KBM-7 (cell line): ENCODE data around the gene CHCHD3.

Experiments used
- DNase-seq: peaks from one replicate; pipeline ENCODE4 v3.0.0-alpha.2; 2015
- in situ Hi-C: fragments of 300-500 bp; cut with MboI; formaldehyde crosslinking; loops from 2 replicates; pipeline ENCODE4 v1.14.3; 2020; ENCODE audit warnings: low sequenced_read_pairs, low pct_unique_long_range_greater_than_20kb, mixed read lengths

The CHCHD3 gene

DNA sequence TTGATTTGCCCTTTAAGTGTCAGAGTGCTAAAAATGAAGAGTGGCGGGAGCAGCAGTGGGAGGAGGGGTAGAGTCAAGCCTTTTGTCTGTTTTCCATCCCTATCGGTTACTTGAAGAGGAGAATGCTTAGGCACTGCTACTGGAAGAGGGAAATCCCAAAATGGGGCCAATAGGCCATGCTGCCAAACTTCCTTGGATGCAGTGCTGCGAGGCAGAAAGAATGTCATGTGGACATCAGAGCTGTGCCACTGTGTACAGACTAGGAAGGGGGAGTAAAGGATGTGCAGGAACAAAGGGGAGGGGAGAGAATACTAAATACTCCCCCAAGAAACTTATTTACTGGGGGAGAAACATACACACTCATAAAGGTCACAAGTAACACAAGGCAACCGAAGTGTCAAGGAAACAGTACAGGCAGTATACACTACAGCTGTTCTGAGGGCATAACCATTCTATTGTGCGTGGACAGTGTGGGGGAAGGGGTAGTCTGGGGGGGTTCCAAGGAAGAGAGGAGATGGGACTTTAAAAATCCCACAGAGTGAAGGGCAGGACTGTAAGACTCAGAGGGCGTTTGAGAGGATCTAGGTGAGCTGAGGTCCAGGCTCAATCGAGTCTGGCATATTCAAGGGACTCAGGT is 276.9 kb downstream of the CHCHD3 start:
- in situ Hi-C loops: no loop called here
- no peak for DNase-seq

DNA sequence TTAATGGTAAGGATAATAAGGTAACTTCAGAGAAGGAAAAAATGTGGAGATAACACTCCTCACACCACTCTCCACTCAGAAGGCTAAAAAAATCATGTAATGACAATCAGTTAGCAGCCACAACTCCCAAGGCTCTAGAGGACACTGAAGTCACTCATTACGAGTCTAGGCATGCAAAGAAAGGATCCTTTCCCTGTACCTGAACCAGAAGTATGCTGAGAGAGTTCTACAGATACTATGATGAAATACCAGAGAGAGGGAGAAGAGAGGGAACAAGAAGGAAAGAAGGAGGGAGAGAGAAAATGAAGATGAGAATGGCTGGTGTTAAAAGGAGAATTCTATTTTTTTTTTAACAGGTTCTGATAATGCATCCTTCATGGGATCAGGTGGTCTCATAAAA is 281.4 kb downstream of the CHCHD3 start:
- in situ Hi-C loops: no loop called here
- no peak for DNase-seq

GRCh38 chr7:132799081-132799413 is 282.8 kb downstream of the CHCHD3 start:
- DNase-seq: no peak
- in situ Hi-C loops: no loop called here

- in situ Hi-C loops: no loop called here
- DNase-seq: no peak
Observed at GRCh38 chr7:132797152-132797551, 284.7 kb downstream of the CHCHD3 start.

DNA sequence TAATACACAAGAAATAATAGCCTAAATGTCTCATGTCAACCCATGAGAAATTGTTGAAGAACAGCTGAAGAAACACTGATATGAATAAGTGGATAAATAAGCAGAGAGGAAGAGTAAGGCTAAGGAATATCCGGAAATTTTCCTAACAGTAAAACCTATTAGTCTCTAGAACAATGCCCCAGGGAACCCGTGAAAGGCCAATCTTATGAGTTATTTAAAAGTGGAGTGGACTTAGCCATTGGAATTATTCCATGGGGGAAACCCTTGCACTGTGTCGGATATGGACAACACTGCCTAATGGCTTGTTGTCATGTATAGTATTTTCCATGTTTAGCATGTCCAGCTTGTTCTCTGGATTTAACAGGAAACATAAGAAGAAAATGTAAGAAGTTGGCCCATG is 288.4 kb downstream of the CHCHD3 start:
- in situ Hi-C loops: no loop called here

GRCh38 chr7:132791036-132791435 is 290.9 kb downstream of the CHCHD3 start:
- in situ Hi-C loops: no loop called here

More for the DNA sequence above, 288.4 kb downstream of the CHCHD3 start:
- DNase-seq: no peak

GRCh38 chr7:132790104-132790503 is 291.8 kb downstream of the CHCHD3 start:
- in situ Hi-C loops: no loop called here
- no peak for DNase-seq

More at GRCh38 chr7:132791036-132791435, 290.9 kb downstream of the CHCHD3 start:
- DNase-seq: no peak

DNA sequence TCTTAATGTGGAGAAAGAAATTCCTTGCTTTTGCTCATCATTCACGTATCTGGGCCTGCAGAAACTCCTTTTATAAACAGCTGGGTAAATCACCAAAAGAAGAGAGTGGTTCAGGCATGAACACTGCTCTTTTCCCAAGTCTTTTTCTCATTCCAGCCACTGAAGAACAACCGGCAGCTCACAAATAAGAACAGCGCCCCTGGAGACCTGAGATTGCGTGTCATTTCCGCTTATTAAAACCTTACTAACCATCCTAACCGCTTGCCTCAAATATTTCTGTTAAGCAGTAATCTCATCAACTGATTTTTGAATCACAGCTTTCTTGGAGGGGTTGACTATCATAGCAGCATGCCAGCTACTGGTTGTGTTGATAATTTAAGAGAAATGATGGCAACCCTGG is 292.6 kb downstream of the CHCHD3 start:
- DNase-seq: no peak
- in situ Hi-C loops: no loop called here

- in situ Hi-C loops: no loop called here
- no peak for DNase-seq
Observed at GRCh38 chr7:132785870-132786269, 296.0 kb downstream of the CHCHD3 start.

DNA sequence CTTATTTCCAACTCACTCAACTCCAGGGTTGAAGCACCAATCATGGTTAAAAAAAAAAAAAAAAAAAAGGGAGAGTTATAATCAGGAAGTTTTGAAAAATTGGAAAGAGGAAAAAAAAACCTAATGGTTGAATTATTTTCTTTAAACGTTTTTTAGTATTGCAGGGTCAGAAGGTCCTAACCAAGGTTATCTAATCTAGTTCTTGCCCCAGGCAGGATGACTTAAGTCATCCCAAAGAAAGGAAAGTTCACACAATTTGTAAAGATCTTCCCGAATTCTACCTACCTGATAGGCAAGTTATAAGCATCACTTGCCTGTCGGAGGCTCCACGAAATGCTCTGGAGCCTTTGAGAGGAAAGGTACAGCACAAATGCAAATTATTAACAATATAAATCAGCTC is 297.5 kb downstream of the CHCHD3 start:
- no peak for DNase-seq
- in situ Hi-C loops: no loop called here

DNA sequence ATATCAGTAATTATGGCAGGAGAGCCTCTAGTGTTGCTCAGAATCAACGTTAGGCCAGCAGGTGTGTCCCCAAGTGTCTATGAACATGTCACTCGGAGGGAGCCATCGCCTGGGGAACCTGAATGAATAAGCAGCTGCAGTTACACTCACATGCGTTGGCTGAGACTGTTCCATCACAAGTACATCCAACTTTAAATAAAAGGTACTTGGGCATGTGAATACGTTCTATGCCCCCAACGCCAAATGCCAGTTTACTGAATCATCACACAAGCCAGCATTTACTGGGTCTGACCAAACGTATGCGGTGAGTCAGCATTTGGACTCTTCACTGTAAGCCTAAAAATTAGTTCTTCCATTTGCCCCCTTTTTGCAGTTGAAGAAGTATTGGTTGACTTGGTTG is 298.1 kb downstream of the CHCHD3 start:
- no peak for DNase-seq
- in situ Hi-C loops: no loop called here

DNA sequence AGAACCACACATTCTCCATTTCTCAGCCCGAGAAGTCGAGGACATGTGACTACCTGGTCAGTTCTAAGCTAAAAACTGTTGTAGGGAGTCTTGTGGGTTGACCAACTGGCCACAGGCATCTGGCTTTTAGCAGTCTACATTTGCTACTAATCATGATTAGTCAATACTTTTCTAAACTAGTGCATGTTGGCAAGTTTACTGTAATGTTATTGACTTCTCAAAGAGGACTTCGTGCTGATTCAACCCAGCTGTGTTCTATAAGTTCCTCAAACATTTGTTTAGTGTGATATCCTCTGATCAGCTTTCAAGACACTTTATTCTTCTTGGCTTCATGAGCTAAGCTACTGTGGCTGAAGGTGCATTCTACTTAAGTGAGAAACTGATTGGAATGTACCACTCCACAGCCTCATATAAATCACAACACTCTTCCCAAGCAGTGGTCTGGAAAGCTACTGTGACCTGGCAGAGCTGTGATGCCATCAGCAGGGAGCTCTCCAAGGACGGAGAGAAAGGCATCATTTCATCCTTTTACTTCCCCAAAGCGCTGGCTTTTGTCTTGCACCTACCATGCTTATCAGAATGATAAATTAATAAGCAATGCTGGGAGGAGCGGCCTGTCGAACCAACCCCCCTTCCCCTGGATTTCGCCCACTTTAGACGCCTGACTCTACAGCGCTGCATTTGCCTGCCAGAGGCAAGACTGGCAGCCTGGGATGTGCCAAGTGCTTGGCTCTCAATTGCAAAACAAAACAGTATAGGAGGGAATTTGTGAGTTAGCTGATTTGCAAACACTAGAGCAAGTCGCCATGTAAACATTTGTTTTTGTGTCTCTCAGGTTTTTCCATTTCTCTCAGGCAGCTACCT is 298.9 kb downstream of the CHCHD3 start:
- in situ Hi-C loops: no loop called here
- DNase-seq: no peak

DNA sequence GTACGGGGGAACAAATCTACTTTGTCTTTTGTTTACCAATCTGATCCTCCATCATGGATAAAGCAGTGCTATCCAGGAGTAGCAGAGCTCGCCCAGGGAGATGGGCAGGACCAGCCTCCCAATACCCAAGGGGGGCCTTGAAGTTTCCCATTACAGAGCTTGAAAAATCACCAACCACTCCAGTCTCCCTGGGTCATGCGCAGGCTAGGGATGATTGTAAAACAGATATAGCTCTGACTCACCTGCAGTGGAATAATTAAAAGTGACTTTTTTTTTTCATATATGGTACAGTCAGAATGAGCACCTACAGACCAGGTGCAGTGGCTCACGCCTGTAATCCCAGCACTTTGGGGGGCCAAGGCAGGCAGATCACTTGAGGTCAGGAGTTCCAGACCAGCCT is 301.1 kb downstream of the CHCHD3 start:
- in situ Hi-C loops: no loop called here
- no peak for DNase-seq

GRCh38 chr7:132779164-132779563 is 302.7 kb downstream of the CHCHD3 start:
- no peak for DNase-seq
- in situ Hi-C loops: no loop called here

DNA sequence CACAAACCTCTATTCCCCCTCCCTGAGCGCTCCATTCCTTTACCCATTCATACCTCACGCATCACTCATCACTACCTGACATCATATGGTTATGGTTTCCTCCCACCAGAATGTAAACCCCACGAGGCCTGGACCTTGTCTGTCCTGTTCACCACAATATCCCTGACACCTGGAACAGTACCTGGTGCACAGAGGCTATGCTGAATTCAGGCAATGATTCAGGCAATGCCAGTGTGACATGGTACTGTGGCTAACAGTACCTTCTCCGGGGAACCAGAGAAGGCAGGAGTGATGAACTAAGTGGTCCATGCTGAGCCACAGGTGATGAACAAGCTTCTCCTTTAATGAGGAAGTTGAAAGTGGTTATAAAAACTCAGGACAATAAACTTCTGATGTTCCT is 303.1 kb downstream of the CHCHD3 start:
- in situ Hi-C loops: no loop called here
- DNase-seq: no peak

- in situ Hi-C loops: no loop called here
- no peak for DNase-seq
Observed at GRCh38 chr7:132777956-132778355, 303.9 kb downstream of the CHCHD3 start.

DNA sequence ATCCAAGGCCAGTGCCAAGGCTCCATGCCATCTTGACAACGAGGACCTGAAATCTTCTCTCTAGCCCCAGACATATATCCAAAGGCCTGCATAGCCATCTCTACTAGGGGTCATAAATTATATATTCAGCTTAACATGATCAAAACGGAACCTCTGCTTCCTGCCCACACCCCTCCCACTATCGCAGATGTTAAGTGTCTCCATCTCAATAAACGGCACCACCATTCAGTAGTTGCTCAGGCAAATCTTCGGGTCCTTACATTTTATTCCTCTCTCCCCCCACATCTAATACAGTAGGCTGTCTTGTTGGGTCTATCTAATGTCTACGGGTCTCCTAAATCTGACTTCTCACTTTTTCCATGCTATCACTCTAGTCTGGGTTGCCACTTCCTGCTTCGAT is 304.5 kb downstream of the CHCHD3 start:
- DNase-seq: peak; percentile 25
- in situ Hi-C loops: no loop called here

DNA sequence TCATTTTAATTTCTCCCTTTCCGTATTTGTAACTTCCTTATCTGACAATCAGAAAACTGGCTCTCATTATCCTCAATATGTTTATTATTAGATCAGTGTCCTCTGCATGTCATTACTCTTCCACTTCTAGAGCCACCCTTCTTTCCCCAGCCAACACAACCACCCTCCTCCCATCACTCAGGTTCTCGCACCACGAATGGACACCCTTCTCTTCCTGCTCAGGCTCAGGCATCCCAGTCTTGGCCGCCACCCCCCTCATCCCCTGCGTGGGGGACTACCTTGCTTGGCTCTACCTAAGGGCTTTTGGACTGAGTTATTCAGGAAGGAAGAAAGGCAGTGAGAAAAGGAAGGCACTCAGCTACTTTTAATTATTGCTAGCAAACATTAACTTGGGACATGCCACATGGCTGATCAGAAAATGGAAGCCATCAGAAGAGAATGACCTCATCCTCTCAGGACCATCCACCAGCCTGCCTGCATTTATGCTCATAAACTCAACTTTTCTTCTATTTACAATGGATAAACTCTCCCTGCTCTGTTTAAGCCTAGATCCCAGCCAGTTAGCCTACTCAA is 305.8 kb downstream of the CHCHD3 start:
- no peak for DNase-seq
- in situ Hi-C loops: no loop called here

GRCh38 chr7:132773527-132773956 is 308.3 kb downstream of the CHCHD3 start:
- no peak for DNase-seq
- in situ Hi-C loops: no loop called here

DNA sequence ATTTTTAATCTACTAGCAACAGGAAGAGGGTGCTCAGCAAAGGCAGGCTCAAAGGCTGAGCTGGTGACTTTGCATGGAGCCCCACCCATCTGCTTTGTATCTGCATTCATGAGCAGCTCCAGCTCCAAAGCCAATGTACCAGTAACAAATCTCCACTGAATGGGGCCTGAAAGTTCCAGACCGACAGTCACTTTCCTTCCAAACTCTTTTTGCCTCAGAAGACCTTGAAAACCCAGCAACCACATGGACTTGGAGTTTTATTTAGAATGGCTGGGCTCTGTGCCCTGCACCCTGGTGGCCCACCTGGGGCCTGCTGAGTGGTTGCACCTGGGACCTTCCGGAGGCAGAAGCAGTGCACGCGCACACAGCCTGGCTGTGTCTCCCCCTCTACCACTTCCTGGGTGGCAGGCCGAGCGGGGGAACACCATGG is 310.6 kb downstream of the CHCHD3 start:
- DNase-seq: peak; percentile 19
- in situ Hi-C loops: no loop called here
